Endothelial cell of umbilical vein (primary cell): Measurements from ENCODE around the gene PCDHGA2. TPM values are rescaled to one million over a fixed set of nuclear protein-coding genes. Genes with fewer than 3 reads are reported as not detected.
"Not testable (repeated sequence)": the region's sequence is repeated elsewhere in the genome, so short reads cannot be mapped to it uniquely, and the experiment has no call there.

Source experiments
- BruUV-seq: library from RNA; stranded (reverse); fragments of 400-500 nt; replicated peaks from 2 replicates; lab custom pipeline; 2021; lab: Mats Ljungman, UMichigan
- CTCF ChIA-PET: fragments of 300-600, 350-600 bp; sonication (Branson Sonifier 250); formaldehyde crosslinking; loops from one replicate; lab custom pipeline; 2021; ENCODE audit warnings: antibody characterized with exemption, inconsistent platforms; lab: Charles Lee
- POLR2A ChIA-PET: fragments of 300-600, 350-600 bp; sonication (Branson Sonifier 250); formaldehyde crosslinking; loops from one replicate; lab custom pipeline; 2021; ENCODE audit warnings: antibody characterized with exemption, inconsistent platforms; lab: Charles Lee
- DNase-seq: peaks from one replicate; pipeline ENCODE4 v3.0.0-alpha.2; 2011; ENCODE audit warnings: low read depth, low spot score
- FAIRE-seq: peaks from 2 replicates; lab custom pipeline; 2011; peaks lifted over from hg19 to GRCh38; lab: Jason Lieb, UNC
- H2AFZ ChIP-seq: 2 replicates; pipeline ENCODE4 v1.6.0; 2012; ENCODE audit warnings: low read depth, low read length, control low read depth, inconsistent platforms
- H3K27ac ChIP-seq: 2 replicates; pipeline ENCODE4 v1.5.1; 2011; ENCODE audit warnings: low read depth, mild to moderate bottlenecking, control low read depth, low read length, moderate library complexity; ENCODE audit not compliant: insufficient read depth
- H3K27me3 ChIP-seq, 2 experiments: 2 replicates each; pipeline versions ENCODE4 v1.6.0 to v1.6.1; 2011; ENCODE audit warnings: low read length in 2 of 2, mixed read lengths in 1 of 2; ENCODE audit not compliant: control insufficient read depth in 2 of 2, insufficient read depth in 2 of 2
- H3K36me3 ChIP-seq, 2 experiments: 2 replicates in 1 of 2; 3 replicates in 1 of 2; pipeline ENCODE4 v1.5.1; 2011; ENCODE audit warnings: low read length in 2 of 2, mild to moderate bottlenecking in 1 of 2, moderate library complexity in 1 of 2; ENCODE audit not compliant: control insufficient read depth in 2 of 2, insufficient read depth in 2 of 2; ENCODE audit errors: extremely low read depth in 1 of 2
- H3K4me1 ChIP-seq: 3 replicates; pipeline ENCODE4 v1.5.1; 2011; ENCODE audit warnings: mild to moderate bottlenecking, low read length; ENCODE audit not compliant: control insufficient read depth, insufficient read depth; ENCODE audit errors: extremely low read depth
- H3K4me2 ChIP-seq: 2 replicates; pipeline ENCODE4 v1.6.1; 2011; ENCODE audit warnings: low read length, control low read depth, mixed read lengths; ENCODE audit not compliant: insufficient read depth
- H3K4me3 ChIP-seq, 3 experiments: fragments of 200-600 bp in 1 of 3; sonication (generic), shearing (Covaris generic) in 1 of 3; replicated peaks in 1 of 3; 2 replicates each; pipeline ENCODE4 v1.5.1; 2011 to 2016; ENCODE audit warnings: control low read depth in 3 of 3, low read length in 3 of 3, mild to moderate bottlenecking in 2 of 3, inconsistent platforms in 1 of 3, low read depth in 1 of 3, moderate library complexity in 1 of 3; ENCODE audit not compliant: insufficient read depth in 1 of 3
- H3K79me2 ChIP-seq: 2 replicates; pipeline ENCODE4 v1.6.0; 2012; ENCODE audit warnings: low read length, inconsistent platforms; ENCODE audit not compliant: control insufficient read depth, insufficient read depth
- H3K9ac ChIP-seq: replicated peaks from 2 replicates; pipeline ENCODE3; 2011; ENCODE audit warnings: low read length, control low read depth; ENCODE audit not compliant: insufficient read depth; ENCODE audit errors: extremely low read depth
- H3K9me1 ChIP-seq: replicated peaks from 3 replicates; pipeline ENCODE4 v1.6.0; 2011; ENCODE audit warnings: mild to moderate bottlenecking, low read length; ENCODE audit not compliant: control insufficient read depth, insufficient read depth; ENCODE audit errors: extremely low read depth
- H3K9me3 ChIP-seq: replicated peaks from 2 replicates; pipeline ENCODE4 v1.5.1; 2012; ENCODE audit warnings: low read length, inconsistent platforms; ENCODE audit not compliant: control insufficient read depth, insufficient read depth
- H4K20me1 ChIP-seq: replicated peaks from 2 replicates; pipeline ENCODE3; 2011; ENCODE audit warnings: mild to moderate bottlenecking, low read length; ENCODE audit not compliant: control insufficient read depth, insufficient read depth; ENCODE audit errors: extremely low read depth
- EZH2 ChIP-seq: IDR thresholded peaks from 2 replicates; pipeline ENCODE4 v1.6.1; 2012; ENCODE audit warnings: borderline replicate concordance, low read depth, mild to moderate bottlenecking, moderate library complexity, low read length, inconsistent platforms; ENCODE audit not compliant: severe bottlenecking
- dilution Hi-C: fragments of 300-500 bp; cut with MboI; formaldehyde crosslinking; loops from one replicate; pipeline ENCODE4 v1.15.0; 2019; ENCODE audit warnings: low sequenced_read_pairs; ENCODE audit not compliant: extremely low pct_ligation_motif_present
- intact Hi-C: fragments of 100-400 bp; cut with micrococcal nuclease; formaldehyde crosslinking; loops from one replicate; pipeline ENCODE4 v1.10.0; 2022
- polyA plus RNA-seq, 4 experiments: library from polyadenylated mRNA; depleted of rRNA in 3 of 4; stranded (reverse) in 3 of 4; unstranded in 1 of 4; fragments of >200 nt; gene quantifications; 2 replicates each; pipeline versions ENCODE4 v1.2.1 to v1.2.3, GENCODE V29; 2011 to 2012; ENCODE audit warnings: missing spikeins in 1 of 4
- total RNA-seq: library from RNA; stranded (reverse); gene quantifications from 2 replicates; pipeline ENCODE4 v1.2.3, GENCODE V29; 2021
- TF ChIP-seq, protein P1 (sequence below), 2 donors: IDR thresholded peaks; 1 replicate in 1 of 2; 2 replicates in 1 of 2; pipeline ENCODE4 v1.5.1; 2011; ENCODE audit warnings: low read length in 2 of 2, mild to moderate bottlenecking in 2 of 2, moderate library complexity in 2 of 2, control low read depth in 1 of 2, inconsistent platforms in 1 of 2, low read depth in 1 of 2; ENCODE audit not compliant: insufficient read depth in 1 of 2; ENCODE audit errors: extremely low read depth in 1 of 2
- TF ChIP-seq, protein P2 (sequence below): IDR thresholded peaks from 2 replicates; pipeline ENCODE4 v1.6.1; 2011; ENCODE audit not compliant: insufficient read depth, insufficient read length

The PCDHGA2 gene
- total and polyA plus RNA-seq, 2 donors (not counting 3 experiments of a cell fraction or from before 2014, with no cell fraction given), result 1.2 to 2.0 TPM

DNA sequence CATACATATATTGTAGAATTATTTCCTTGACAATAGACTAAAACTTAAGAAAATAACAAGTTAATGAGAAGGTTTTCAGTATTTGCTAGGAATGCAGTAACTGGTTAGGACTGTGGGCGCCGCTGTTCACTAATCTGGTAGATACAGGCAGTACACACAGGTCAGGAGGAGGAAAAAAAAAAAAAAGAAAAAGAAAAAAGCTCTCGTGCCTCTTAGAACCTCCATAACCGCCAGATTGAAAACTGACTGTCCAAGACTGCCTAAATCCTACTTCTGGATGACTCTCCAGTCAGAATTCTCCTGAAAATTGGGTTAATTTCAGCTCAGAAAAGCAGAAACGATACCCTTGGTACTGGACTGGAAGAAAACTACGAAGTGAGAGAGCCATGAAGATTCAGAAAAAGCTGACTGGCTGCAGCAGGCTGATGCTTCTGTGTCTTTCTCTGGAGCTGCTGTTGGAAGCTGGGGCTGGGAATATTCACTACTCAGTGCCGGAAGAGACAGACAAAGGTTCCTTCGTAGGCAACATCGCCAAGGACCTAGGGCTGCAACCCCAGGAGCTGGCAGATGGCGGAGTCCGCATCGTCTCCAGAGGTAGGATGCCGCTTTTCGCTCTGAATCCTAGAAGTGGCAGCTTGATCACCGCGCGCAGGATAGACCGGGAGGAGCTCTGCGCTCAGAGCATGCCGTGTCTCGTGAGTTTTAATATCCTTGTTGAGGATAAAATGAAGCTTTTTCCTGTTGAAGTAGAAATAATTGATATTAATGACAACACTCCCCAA, 8.1 kb upstream of the PCDHGA2 start, which contains the start of gene PCDHGA1:
Gene PCDHGA1 (plus strand): TSS at position 216 of the 782 bp plus-strand sequence.
- TF ChIP-seq, protein P1, sequence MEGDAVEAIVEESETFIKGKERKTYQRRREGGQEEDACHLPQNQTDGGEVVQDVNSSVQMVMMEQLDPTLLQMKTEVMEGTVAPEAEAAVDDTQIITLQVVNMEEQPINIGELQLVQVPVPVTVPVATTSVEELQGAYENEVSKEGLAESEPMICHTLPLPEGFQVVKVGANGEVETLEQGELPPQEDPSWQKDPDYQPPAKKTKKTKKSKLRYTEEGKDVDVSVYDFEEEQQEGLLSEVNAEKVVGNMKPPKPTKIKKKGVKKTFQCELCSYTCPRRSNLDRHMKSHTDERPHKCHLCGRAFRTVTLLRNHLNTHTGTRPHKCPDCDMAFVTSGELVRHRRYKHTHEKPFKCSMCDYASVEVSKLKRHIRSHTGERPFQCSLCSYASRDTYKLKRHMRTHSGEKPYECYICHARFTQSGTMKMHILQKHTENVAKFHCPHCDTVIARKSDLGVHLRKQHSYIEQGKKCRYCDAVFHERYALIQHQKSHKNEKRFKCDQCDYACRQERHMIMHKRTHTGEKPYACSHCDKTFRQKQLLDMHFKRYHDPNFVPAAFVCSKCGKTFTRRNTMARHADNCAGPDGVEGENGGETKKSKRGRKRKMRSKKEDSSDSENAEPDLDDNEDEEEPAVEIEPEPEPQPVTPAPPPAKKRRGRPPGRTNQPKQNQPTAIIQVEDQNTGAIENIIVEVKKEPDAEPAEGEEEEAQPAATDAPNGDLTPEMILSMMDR (IDR thresholded peaks at IDR 0.05; ENCODE audit: extremely low read depth in 1 of 2, insufficient read depth in 1 of 2, low read depth in 1 of 2, low read length in 2 of 2), result peak; percentile 29 to 33
- TF ChIP-seq, protein P2, sequence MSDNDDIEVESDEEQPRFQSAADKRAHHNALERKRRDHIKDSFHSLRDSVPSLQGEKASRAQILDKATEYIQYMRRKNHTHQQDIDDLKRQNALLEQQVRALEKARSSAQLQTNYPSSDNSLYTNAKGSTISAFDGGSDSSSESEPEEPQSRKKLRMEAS, result no peak
- Histone ChIP-seq H3K9ac (no peak within 1 kb of the TSS), H3K9me3 (no peaks in the 10 kb centered on the region), H4K20me1 (no peaks in the 10 kb centered on the region), H3K4me2 (no peak within 1 kb of the TSS), H3K36me3 (no peaks in the 10 kb centered on the region), H3K9me1 (no peaks in the 10 kb centered on the region), H3K27me3 (peaks cover 25 to 64% of the 10 kb centered on the region in 2 experiments), H3K79me2 (no peaks in the 10 kb centered on the region), H3K4me3 (no peak within 1 kb of the TSS), H3K27ac (no peak within 1 kb of the TSS), H2AFZ (no peak within 1 kb of the TSS), H3K4me1 (no peaks in the 10 kb centered on the region)
- CTCF ChIA-PET, result interaction anchor here (0.6 to 3.4 kb wide), 28 partner anchors 9 to 1325 kb away, joined by 3 to 33 read pairs (median 4); partner anchors contain the start of genes PCDHB14, PCDHB15, PCDHGA10 and PCDHGA11
- FAIRE-seq, result no peak
- intact Hi-C loops (no loop called here), dilution Hi-C loops (no loop called here)
- no TSS peak for BruUV-seq
- peak; percentile 53 for DNase-seq
- POLR2A ChIA-PET, result interaction anchor here (1.7 kb wide), 1 partner anchor 10 kb away, joined by 7 read pairs; the partner anchor contains the start of gene TAF7

DNA sequence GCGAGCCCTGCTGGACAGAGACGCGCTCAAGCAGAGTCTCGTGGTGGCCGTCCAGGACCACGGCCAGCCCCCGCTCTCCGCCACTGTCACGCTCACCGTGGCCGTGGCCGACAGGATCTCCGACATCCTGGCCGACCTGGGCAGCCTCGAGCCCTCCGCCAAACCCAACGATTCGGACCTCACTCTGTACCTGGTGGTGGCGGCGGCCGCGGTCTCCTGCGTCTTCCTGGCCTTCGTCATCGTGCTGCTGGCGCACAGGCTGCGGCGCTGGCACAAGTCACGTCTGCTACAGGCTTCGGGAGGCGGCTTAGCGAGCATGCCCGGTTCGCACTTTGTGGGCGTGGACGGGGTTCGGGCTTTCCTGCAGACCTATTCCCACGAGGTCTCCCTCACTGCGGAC, 6.0 kb upstream of the PCDHGA2 start:
- CTCF ChIA-PET, result interaction anchor here (0.7 to 1.4 kb wide), 3 partner anchors 9 to 231 kb away, joined by 4 read pairs; no protein-coding TSS in a partner anchor
- not testable (repeated sequence) for FAIRE-seq

DNA sequence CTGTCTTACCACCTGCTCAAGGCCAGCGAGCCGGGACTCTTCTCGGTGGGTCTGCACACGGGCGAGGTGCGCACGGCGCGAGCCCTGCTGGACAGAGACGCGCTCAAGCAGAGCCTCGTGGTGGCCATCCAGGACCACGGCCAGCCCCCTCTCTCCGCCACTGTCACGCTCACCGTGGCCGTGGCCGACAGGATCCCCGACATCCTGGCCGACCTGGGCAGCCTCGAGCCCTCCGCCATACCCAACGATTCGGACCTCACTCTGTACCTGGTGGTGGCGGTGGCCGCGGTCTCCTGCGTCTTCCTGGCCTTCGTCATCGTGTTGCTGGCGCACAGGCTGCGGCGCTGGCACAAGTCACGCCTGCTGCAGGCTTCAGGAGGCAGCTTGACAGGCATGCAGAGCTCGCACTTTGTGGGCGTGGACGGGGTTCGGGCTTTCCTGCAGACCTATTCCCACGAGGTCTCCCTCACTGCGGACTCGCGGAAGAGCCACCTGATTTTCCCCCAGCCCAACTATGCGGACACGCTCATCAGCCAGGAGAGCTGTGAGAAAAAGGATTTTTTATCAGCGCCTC, 2.3 kb downstream of the PCDHGA2 start:
- H3K27ac ChIP-seq, DNase-seq, H3K4me3 ChIP-seq, POLR2A ChIA-PET, H3K4me1 ChIP-seq, H3K4me2 ChIP-seq, BruUV-seq, H3K9me1 ChIP-seq, H3K9ac ChIP-seq, dilution Hi-C loops, FAIRE-seq, H3K9me3 ChIP-seq, H2AFZ ChIP-seq, intact Hi-C loops, H3K79me2 ChIP-seq, H4K20me1 ChIP-seq, H3K36me3 ChIP-seq: not testable (repeated sequence)
- CTCF ChIA-PET, result interaction anchor here (3.8 kb wide), 1 partner anchor 223 kb away, joined by 38 read pairs; no protein-coding TSS in a partner anchor
- peaks cover 14 to 51% of the 10 kb centered on the region in 2 experiments for H3K27me3 ChIP-seq

More for the DNA sequence above, 6.0 kb upstream of the PCDHGA2 start:
- POLR2A ChIA-PET, H3K4me3 ChIP-seq, DNase-seq, BruUV-seq, H3K9ac ChIP-seq, H4K20me1 ChIP-seq, H3K4me1 ChIP-seq, H3K36me3 ChIP-seq, intact Hi-C loops, H3K27ac ChIP-seq, dilution Hi-C loops, H3K4me2 ChIP-seq, H3K79me2 ChIP-seq, H2AFZ ChIP-seq, H3K9me1 ChIP-seq, H3K9me3 ChIP-seq: not testable (repeated sequence)
- peaks cover 23 to 80% of the 10 kb centered on the region in 2 experiments for H3K27me3 ChIP-seq
- peak; percentile 45 for TF ChIP-seq EZH2
